ENCODE results near the gene SYT7.

The SYT7 gene

DNA sequence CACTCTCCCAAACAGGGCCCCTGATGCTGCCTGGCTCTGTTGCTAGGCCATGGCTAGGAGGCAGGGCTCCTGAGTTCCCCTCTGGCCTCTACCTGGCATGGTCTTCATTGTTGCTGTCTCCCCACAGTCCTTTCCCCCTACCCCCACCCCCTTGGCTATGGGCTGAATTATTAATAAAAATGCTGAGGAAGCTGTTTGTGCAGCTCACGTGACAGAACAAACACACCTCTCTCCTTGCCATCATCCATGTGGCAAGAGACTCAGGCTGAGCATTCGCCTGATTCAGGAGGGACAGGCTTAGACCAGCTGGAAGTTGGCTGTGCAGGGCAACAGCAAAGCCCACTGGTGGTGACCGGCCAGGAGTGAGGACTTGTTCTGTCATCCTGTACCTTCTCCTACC lies 4.2 kb upstream of the SYT7 start:
- no peak for DNase-seq (ENCODE audit: low read depth in 2 of 2)

DNA sequence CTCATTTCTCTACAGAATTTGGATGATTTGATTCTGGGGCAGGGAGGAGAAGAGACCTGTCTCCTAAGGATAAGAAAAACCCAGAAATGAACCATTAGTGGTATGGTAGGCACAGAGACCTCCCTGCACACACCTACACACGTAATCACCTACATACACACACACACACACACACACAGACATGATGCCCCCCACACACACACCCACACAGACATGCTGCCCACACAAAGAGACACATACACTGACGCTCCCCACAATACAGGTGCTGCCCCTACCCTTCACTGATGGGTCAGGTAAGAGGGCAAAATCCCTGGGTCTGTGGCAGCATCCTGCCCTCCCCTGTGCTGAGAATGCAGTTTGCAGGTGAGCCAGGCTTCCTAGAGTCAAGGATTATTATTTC lies 1.1 kb upstream of the SYT7 start:
- DNase-seq (ENCODE audit: low read depth in 2 of 2), result no peak

DNA sequence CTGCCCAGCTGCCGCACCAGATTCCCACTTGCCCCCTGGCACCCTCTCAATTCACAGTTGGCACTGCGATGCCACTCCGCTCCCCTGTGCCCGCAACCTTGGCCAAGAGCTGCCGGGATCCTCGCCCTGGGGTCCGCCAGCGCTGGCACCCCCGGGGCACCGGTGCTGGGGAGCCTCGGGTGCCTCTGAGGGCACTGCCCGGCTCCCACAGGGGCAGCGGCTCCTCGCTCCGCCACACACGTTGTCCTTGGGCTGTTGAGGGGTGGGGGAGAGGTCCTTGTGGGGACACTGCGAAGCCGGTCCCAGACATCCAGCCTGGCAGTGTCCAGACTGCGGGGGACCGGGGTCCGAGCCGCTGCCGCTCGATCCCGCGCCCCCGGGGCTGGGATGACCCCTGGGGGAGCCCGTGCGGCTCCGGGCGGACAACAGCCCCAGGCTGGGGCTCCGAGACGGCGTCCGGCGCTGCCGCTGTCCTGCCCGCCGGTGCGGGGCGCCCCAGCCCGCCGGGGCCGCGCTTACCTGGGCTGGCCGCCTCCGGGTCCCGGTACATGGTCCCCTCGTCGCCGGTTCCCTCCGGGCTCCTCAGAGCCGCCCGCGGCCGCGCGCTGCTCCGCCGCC lies 496 bp downstream of the SYT7 start:
- no peak for DNase-seq (ENCODE audit: low read depth in 2 of 2)

DNA sequence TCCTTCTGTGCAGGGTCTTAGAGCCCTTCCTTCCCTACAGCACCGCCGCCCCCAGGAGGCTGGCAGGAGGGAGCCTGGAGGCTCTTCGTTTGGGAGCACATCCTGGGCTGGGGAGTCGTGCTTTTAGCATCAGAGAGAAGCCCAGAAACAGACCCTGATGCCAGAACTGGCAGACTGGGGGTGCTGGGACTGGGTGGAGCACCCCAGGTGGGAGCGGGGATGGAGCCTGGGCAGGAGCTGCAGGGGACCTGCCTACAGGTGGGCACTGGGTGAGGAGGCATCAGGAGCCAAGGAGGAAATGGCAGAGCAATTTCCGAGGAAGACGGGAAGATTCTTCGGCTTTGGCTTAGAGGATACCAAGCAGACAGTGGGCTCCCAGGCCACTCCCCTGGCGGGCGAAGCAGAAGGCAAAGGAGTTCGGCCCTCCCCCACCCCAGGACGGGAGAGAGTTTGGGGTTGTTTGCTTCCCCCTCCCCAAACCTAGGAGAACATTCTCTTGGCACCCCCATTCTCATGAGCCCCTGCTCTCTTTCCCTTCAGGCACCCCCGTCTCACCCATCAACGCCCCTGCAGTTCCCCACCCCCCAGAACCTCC lies 1.1 kb downstream of the SYT7 start:
- DNase-seq (ENCODE audit: low read depth in 2 of 2), result no peak

DNA sequence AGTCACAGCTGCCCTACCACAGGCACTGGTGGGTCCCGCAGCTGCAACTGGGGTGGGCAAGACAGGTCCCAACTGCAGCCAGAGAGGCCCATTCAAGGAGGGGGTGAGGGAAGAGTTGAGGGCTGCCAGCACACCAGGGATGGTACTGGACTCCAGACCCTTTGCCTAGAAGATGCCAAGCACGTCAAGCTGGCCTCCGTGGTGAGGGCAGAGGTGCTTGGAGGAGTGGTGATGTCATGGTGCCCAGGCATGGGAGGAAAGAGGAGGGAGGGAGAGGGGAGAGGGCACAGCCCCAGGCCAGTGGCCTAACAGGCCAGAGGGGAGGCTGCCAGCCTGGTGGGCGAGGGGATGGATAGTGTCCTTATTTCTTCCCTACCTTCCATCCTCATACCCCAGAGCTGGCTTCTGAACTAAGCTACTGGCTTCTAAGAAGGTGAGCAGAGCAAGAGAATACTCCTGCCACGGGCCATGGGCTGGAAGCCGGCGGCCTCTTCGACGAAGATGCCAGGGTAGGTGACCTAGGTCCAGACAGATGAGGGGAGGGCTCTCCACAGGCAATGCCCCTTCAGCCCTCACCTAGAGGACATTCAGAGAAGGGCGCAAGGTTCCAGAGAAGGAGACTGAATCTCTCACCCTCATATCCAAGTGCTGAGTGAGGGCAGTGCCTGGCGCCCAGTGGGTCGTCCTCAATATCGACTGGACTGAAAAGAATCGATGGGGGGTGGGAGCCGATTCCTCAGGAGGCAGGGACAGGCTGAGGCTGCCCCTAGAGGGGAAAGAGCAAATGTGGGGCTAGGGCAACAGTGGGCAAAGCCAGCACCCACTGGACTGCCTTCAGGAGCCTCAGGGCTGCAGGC lies 1.8 kb downstream of the SYT7 start:
- DNase-seq (ENCODE audit: low read depth in 2 of 2), result no peak

DNA sequence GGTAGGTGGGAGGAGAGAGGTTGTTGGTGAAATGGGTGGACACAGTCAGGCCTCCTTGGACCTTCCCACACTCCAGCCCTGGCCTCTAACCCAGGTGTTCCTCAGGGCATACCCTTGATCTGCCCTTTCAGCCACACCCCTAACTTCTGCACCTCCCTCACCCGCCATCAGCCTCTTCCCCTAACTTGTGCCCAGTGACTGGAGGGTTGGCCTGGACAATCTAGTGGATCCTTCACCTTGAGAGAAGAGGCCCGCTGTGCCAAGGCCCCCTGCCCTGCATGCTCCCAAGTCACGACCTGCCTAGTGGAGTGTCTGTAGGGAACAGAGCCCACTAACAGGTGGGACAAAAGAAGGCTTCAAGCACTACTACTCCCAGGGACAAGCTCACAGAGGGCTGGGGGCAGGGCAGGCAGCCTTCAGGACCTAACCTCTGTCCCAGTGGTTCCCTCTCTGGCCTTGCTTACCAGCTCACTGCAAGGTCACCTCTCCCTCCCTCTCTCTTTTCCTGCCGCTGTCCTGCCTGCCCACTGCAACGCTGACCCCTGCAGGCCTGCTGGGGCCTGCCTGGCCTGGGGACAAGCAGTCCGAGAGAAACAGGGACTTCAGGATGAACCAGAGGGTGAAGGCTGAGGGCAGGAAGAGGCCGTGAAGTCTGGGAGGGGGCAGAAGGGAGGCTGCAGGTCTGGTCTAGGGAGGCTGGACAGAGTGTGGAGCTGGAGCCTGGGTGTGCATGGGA lies 3.3 kb downstream of the SYT7 start:
- DNase-seq (ENCODE audit: low read depth in 2 of 2), result no peak

DNA sequence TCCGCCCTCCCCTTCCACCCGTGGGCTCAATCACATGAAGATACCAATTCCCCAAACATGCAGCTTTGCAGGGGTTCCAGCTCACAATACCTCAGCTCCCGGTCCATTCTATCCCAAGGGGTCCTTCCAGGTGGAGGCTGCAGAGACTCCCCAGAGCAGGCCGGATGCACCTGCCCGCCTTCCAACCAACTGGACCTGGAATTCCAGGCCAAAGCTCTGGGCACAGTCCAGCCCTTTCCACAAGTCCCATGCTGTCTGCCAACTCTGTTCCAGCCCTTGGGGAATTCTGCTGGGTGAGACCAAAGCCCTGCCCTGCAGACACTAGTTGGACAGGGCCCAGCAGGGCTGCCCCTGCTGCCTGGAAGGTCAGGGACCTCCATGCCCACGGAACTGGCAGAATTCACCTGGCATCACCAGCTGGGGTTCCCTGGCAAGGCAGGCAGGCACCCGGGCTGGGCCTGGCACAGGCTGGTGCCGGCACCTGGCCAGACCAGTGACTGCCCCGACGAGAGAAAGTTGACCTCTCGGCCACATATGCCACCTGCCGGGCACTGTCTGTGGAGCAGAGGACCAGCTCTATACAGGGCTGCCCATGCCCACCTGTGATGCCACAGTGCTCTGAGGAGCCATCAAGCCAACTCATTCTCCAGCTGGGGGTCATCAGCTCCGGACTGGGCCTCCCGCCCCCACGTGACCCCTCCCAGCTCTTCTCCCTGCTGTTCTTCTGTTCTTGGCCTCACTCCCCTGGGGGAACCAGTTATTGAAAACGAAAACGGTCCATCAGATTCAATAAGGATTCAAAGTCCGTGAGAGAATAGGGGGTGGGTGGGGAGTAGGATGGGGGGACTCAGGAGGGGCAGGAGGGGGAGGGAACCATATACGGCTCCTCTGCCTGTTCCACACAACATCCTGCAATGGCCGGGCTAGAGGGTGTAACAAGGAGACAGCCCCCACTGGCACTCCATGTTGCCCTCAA lies 4.7 kb downstream of the SYT7 start:
- no peak for DNase-seq (ENCODE audit: low read depth in 2 of 2)

DNA sequence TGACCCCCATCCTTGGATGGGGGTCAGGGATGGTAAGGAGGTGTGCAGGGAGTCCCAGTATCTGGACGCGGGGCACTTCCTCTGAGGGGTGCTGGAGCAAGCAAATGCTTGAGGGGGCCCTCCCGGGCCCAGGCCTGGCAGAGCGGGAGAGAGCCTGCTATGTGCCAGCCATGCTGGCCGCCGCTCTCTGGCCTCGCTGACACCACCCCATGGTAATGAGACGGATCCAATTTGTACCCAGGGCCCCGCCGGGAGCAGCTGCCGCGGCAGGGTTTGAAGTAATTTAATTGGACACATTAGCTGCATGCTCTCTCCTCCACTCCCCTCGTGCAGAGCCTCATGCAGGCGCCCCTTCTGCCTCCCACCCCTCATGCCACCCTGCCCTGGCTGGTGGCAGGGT lies 6.3 kb downstream of the SYT7 start:
- no peak for DNase-seq (ENCODE audit: low read depth in 2 of 2)

DNA sequence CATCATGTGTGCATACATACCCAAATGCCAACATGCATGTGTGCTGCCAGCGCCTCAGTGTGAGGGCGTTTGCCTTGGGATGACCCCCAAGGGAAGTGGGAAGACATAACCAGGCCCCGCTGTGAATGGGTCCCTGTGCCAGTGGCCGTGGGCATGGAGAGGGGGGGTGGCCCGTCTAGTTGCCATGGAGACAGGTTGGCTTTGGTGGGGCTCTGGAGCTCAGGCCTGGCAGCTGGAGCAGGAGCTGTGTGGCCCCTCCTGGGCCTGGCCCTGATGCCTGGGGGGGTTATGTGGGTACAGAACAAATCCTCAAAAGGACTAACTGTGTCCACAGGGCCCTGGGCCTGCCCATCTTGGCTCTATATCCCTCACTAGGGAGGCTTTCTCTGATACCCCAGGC lies 8.0 kb downstream of the SYT7 start:
- no peak for DNase-seq (ENCODE audit: low read depth in 2 of 2)

DNA sequence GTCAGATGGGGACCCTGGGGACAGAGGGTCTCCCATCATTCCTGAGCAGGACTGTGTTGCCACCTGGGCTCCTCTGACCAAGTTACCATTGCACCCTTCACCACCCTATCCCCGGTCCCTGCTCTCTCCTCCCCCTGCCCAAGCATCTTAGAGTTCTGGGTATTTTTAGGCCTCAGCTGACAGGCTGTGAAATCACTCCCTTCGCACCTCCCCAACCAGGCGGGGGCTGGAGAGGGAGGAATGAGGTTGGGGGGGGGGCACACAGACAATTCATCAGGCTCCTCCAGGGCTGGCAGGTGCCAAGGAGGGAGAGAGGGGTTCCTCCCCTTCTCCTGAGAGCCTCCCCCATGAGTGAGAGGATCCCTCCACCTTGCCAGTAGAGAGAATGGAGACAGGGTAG lies 9.0 kb downstream of the SYT7 start:
- no peak for DNase-seq (ENCODE audit: low read depth in 2 of 2)

DNA sequence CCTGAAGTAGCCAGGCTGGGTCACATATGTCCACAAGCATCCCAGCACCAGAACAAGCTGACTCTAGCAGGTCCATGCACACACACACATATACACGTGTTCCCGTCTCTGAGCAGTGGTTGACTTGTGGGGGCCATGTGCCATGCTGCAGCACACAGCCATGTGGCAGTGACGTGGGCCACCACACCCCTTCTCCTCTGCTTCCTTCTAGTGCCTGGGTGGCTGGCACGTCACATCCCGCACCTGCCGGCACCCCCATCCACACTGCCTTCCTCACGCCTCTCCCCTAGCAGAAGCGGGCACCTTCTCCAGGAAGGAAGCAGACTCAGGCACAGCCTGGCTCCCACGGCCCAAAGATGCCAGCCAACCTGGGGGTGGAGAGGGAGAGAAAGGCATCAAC lies 9.5 kb downstream of the SYT7 start:
- no peak for DNase-seq (ENCODE audit: low read depth in 2 of 2)

DNA sequence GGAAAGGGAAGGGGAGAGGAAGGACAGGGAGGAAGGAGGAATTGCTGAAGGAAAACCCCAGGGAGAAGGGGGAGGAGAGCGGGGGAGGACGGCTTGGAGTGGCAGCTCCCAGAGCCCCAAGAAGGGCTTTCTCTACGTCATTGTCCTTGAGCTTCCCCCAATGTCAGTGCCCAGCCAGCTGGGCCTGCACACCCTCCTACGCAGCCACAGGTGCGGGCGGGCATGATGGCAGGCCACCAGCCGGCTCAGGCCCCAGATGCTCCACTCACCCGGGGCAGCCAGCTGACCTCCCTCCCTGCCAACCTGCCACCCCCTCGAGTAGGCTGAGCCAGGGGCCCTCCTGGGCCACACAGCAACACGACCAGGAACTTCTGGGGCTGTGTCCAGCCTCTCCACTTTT lies 11.2 kb downstream of the SYT7 start:
- DNase-seq (ENCODE audit: low read depth in 2 of 2), result no peak

DNA sequence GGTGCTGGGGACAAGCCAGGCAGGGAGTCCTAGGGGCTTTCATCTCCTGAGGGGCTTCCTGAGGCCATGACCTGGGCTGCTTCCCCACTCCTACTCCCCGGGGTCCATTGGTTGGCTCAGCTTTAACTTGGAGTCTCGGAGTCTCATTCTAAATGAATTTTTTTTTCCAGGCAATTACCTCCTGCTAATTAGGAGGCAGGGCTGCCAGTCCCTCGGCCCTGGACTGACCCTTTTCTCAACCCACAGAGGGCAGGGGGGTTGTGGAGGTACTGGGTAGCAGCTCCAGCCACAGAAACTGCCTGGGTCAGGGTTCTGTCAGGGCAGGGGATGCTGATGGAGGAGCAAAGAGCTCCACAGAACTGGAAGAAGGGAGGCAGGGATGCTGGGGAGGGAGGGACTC lies 11.9 kb downstream of the SYT7 start:
- no peak for DNase-seq (ENCODE audit: low read depth in 2 of 2)

DNA sequence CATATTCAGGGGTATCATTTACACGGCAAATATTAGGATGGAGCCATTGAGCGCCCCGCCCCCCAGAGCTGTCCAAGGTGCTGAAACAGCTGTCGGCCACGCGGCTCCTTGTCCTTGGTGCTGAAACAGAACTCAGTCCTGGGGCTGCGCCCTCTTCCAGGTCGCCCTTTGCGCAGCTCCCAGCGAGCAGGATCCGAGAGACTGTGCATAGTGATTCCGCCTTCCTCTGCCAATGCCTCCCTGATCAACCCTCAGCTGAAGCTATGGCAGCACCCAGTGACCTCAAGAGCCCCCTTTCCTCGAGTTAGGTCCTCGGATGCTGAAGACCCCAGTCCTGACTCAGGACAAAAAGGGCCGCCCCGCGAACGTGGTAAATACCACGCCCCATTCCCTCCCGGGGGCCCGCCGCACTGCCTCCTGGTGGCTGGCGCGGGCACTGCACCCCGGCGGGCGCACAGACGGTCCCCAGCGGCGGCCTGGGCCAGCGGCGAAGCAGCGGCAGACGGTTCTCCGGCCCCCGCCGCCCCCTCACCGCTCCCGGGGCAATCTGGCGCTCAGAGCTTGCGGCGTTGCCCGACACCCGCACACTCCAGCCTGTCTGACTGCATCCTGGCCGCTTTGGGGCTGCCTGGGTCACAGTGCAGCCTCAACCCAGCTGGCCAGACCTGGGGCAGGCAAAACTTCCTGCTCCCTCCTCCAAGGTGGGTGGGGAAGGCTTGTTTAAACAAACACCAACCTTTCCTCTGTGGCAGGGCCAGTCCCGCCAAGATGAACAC lies 13.4 kb downstream of the SYT7 start:
- peak; percentile 41 to 64 for DNase-seq (ENCODE audit: low read depth in 2 of 2)

DNA sequence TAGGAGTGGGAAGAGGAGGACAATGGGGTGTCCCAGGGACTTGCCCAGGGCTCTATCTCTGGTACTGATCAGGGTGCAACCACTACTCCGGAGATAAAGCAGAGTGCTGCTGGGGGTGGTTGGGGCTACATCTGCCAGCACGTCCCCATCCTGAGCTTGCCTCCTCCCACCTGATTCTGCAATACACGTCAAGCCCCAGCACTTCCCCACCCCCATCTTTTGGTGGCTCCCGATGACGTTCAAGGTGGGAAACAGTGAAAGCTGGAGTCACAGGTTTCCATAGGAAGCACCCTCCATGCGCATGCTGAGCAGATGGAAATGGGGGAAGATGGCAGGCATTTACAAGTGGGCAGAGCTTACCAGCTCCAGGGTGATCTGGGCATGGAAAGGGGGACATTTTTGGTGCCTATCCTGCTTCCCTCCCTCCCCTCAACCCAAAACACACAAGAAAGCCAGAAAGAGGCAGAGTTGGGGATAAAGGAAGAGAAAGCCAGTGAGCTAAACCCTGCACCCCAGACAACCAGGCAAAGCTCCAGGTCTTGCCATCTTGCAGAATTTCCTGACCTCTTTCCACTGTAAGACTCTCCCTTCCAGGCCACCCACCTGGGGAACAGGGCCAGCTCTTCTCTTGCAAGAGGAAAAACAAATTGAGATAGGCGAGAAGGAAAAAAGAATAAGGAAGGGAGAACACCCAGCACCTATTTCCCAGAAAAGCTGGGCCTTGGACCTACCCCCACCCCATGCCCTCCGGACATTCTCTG lies 15.8 kb downstream of the SYT7 start:
- DNase-seq (ENCODE audit: low read depth in 2 of 2), result no peak

DNA sequence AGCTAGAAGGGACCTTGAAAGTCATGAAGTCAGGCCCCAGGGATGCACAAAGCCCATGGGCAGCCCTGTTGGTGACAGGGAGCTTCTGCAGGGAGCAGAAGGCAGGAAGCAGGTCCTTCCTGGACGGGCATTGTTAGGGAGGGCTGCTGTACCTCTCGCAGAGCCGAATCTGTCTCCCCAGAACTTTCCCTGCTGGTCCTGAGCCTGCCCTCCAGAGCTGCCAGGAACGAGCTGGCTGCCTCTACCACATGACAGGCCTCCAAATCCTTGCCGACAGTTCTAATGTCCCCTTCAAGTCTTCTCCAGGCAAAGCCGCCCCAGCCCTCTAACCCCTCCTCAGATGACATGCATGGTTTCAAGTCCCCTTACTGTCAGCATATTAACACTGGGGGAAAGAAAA lies 20.1 kb downstream of the SYT7 start:
- DNase-seq (ENCODE audit: low read depth in 2 of 2), result no peak

DNA sequence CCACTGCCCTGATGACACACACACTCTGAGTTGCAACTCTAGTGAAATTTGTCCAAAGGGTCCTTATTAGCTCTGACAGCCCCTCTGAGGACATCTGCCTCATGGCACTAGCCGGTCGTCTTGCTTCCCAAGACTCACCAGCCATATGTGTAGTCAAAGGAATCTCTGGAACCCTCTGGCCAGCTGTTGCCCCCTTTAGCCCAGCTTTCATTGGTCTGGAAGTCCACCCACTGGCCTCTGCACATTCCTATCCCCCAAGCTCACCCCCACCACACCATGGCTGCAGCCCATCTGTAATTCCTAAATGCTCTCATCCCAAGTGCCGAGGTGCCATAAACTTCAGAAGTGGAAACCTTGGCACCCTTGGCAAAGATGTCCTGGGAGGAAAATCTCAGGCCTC lies 24.3 kb downstream of the SYT7 start:
- DNase-seq (ENCODE audit: low read depth in 2 of 2), result no peak

DNA sequence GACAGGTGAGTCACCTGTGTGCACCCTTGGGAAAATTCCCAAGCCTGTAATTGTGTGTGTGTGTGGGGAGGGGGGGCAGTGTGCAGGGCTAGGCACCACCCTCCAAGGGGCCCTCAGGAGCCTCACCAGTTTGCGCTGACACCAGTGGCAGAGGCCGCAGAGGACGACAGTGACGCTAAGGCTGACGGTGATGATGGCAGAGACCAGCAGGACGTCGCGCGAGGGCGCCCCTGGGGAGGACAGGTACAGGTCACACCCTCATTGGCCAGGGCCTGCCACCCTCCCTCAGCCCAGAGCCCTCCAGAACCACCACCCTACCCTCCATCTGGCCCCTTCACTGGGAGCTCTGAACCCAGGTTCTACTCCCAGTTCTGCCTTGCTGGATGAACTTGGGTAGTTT lies 24.9 kb downstream of the SYT7 start:
- DNase-seq (ENCODE audit: low read depth in 2 of 2), result no peak

DNA sequence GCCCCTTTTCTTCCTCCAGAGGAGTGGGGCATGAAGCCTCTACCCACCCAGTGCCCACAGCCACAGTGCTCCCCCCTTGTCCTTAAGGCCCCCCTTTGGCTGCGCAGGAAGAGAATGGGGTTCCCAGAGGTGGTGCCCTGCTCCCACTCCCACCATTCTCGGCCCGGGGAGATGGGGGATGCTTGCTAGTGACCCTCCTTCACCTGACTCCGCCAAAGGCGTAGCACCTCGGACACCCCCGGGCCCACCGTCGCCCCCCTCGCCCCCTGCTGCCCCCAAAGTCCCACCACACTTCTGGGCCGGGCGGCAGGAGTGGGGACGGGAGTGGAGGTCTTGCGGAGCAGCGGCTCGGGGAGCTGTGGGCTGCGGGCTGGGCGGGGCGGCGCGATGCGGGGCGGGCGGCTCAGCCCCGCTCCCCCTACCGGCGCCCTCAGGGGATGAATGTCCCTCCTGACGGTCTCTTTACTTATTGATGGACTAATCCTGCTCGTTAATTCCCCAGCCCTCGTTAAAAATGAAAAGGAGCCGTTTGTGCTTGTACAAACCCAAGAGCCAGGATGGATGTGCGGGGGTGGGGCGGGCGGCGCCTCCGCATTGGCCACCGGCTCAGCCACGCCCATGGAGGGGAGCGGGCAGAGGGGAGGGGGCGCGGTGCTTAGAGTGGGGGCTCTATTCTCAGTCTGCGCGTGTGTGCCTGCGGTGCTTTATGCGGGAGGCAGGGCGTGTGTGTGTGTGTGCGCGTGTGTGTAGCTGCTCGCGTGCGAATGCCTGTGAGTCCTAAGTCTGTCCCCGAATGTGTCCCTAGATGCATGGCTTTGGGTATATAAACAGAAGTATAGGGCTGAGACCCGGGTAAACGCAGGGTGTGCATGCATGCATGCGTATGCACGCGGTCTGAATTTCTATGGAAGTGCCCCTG lies 25.6 kb downstream of the SYT7 start:
- no peak for DNase-seq (ENCODE audit: low read depth in 2 of 2)

All from stimulated activated CD8-positive, alpha-beta memory T cell treated with anti-CD3 and anti-CD28 coated beads, Interleukin-2, amount 100 ng/mL, for 48 hours (primary cell).